CD4-positive, alpha-beta T cell treated with Interleukin-6 for 4 hours (primary cell): ENCODE measurements around the gene LYZL6.
"Not testable (repeated sequence)": the region's sequence is repeated elsewhere in the genome, so short reads cannot be mapped to it uniquely, and the experiment has no call there.

Experiments used
- DNase-seq: peaks from one replicate; pipeline ENCODE4 v3.0.0-alpha.2; 2020; ENCODE audit warnings: mixed read lengths

Gene LYZL6

GRCh38 chr17:35944151-35944550 lies 638 bp upstream of the LYZL6 start:
- DNase-seq = no peak

GRCh38 chr17:35942588-35943186 lies 826 bp downstream of the LYZL6 start:
- DNase-seq = no peak

- not testable (repeated sequence) for DNase-seq
Observed at GRCh38 chr17:35938492-35938891, 5.0 kb downstream of the LYZL6 start.

- no peak for DNase-seq
Observed at GRCh38 chr17:35936063-35936462, 7.5 kb downstream of the LYZL6 start.

- DNase-seq = no peak
Observed at GRCh38 chr17:35934760-35935159, 8.8 kb downstream of the LYZL6 start.

- no peak for DNase-seq
Observed at GRCh38 chr17:35932586-35932985, 10.9 kb downstream of the LYZL6 start.

GRCh38 chr17:35931794-35932425 lies 11.6 kb downstream of the LYZL6 start:
- no peak for DNase-seq

DNA sequence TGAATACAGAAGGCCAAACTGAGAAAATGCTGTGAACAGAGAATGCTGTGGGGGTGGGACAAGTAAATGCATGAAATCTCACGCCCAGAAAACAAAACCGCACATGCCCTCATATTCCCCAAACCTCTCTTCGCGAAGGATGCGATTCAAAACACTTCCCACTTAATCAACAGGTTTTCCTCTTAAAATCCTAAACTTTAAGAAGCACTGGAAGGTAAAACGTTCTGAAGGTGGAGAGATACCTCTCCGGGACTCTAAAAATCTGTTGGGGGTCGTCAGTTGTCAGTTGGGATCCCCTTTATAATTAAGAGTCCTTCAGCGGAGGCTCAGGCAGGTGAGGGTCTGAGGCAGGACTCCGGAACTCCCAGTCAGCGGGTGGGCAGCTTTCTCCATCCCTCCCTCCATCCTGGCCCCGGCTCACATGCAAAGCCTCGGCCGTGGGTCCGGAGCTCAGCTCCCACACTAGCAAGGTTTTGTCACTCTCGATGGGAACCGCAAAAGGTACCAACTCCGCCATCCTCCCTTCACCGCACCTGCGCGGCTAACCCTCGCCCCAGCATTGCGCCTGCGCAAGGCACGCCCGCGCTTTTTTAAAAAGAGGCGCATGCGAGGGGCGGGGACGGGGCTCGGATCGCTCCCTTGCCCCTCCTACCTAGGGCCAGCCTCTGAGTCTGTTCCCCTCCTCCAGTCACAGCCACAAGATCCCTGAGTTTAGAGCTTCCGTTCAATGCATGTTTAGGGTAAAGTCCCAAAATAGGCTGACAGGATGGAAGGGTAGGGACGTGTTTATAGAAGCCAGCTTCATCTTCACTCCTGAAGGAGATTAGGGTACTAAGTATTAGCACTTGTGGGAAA lies 13.1 kb downstream of the LYZL6 start, which contains the start of gene RDM1:
Gene RDM1 (minus strand): TSS at position 563 of the 855 bp plus-strand sequence. CDS start 46 bp downstream, at position 517.
- DNase-seq = peak; percentile 77

DNA sequence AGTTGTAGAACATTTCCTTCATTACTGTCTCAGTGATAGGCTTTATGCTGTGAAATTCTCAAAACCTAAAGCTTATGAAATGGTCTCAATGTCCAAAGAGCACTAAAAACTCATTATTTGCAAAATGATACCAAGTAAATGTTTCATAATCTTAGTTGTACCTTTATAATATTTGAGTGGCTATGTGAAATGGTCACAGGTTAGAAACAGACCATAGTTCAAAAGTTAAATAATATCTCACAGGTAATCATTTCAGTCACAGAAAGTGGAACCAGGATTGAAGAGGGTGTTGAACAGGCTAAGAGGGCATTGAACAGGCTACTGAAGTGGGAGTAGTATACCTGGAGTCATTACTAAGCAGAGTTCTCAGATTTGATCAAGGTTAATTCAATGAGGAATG lies 15.8 kb downstream of the LYZL6 start:
- DNase-seq = no peak

DNA sequence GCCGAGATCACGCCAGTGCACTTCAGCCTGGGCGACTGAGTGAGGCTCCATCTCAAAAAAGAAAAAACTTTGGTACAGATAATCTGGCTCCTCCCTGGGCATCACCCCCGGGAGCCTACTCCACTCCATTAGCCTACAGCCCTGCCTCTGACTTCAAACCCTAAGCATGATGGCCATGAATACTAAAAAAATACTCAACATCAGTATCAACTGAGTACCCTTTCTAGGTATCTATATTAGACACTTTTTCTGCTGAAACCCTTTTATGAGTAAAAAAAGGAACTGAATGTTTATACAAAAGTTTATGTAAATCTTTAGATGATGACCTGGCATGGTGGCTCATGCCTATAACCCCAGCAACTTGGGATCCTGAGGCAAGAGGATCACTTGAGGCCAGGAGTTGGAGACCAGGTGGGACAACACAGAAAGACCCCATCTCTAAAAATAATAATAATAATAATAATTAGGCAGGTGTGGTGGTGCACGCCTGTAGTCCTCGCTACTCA lies 19.9 kb downstream of the LYZL6 start:
- no peak for DNase-seq

- DNase-seq = no peak
Observed at GRCh38 chr17:35920229-35920628, 23.3 kb downstream of the LYZL6 start.

DNA sequence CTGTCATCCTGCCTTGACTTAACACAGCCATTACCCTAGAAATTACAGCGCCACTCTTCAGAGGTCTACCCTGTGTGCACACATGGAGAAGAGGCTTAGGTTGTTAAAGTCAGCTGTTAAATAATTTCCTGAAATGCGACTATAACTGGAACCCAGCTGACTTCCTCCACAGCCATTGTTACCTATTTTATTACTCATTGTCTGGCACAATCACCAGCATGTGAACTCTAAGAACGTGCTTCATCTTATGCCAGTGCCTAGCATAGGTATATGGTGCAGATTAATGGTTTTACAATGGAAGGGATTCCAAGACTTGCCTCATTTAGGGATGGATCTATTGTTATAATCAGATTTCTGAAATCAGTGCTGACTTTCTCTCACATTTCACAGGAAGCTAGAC lies 24.8 kb downstream of the LYZL6 start:
- no peak for DNase-seq

- DNase-seq = no peak
Observed at GRCh38 chr17:35917519-35918213, 25.8 kb downstream of the LYZL6 start.

DNA sequence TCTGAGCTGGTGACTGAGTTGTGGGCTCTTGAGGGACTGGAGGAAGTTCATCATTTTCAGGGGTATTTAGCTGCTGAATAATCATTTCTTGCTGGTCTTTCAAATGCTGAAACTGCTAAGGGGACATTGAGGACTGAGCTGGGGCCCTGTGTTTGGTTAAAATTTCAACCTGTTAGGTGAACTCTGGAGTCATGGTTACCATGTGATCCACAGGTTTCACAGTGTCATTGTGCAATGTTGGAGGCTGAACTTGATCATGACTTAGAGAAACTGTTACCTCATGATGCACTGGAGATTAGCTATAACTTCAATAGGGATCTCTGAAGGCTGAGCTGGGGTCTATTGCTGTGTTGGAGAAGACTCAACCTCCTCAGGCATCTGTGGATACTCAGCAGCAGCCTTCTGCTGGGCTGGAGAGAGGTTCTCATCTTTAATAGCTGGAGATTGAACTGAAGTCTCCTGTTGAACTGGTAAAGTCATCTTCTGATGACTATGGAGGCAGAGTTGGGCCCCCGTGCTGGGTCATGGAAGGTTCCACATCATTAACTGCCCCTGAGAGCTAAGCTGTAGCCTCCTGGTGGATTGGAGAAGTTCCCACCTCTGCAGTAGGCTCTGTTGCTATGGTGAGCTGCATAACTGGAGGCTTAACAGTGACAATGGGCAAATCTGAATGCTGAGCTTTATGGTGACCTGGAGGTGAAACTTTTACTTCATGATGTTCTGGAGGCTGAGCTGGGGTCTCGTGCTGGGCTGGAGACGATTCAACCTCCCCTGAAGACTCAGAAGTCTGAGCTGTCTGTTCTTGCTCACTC lies 28.2 kb downstream of the LYZL6 start:
- DNase-seq = no peak

DNA sequence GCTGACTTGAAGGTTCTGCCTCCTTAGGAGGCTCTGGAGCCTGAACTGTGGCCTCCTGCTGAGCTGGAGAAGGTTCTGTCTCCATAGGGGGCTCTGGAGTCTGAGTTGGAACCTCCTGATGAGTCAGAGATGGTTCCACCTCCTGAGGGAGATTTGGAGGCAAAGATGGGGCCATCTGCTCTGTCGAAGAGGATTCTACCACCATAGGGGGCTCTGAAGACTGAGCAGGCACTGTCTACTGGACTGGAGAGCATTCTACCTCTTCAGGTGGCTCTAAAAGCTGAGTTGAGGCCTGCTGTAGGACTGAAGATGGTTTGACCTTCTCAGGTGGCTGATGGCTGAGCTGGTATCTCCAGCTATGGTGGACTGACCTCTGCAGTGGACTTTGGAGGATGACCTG lies 29.2 kb downstream of the LYZL6 start:
- DNase-seq = no peak

DNA sequence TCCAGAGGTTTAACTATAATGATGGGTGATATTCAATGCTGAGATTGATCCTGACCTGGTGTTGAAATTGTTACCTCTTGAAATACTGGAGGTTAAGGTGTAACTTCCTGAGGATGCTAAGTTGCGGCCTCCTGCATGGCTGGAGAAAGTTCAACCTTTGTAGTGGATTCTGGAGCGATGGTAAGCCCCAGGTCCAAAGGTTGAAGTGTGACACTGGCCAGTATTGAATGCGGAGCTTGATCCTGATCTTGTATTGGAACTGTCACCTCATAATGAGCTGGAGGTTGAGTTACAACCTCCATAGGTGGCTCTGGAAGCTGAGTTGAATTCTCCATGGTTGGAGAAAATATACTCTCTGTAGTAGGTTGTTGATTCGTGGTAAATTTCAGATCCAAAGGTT lies 29.9 kb downstream of the LYZL6 start:
- no peak for DNase-seq

DNA sequence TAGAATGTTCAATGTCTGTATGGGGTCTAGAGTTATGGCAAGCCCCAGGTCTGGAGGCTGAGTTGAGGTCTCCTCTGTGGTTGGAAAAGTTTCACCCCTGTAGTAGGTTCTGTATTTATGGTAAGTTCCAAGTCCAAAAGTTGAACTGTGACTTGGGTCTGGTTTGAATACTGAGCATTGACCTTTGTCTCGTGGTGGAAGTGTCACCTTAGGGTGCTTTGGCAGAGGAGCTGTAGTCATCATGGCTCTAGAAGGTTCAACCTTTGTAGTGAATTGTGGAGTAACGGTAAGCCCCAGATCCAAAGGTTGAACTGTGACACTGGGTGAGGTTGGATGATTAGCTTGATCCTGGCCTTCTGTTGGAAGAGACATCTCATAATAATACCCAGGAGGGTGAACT lies 30.6 kb downstream of the LYZL6 start:
- DNase-seq = no peak

DNA sequence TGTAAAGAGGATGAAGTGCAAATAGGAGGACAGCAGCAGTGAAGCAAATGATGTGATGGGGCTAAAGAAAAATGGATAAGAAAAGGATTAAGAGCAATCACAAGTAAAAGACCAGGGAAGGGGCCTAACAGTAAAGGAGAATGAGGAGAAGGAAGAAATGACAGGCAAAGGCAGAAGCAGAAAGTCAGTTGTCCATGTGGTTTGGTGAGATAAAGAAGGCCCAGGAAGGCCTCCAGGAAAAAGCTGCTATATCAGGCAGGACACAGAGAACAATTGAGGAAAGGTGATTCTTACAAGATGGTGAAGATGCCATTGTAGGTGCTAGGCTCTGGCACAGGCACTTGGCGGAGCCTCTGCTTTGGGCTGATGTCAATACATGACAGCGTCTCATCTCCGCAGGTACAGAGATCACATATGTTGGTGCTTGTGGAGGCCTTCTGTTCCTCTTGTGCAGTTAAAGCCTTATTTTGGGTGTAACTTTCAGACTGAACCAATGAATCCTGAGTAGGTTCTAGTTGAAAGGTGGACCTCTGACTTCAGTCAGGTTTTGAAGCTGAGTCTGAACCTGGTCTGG lies 31.1 kb downstream of the LYZL6 start:
- no peak for DNase-seq

DNA sequence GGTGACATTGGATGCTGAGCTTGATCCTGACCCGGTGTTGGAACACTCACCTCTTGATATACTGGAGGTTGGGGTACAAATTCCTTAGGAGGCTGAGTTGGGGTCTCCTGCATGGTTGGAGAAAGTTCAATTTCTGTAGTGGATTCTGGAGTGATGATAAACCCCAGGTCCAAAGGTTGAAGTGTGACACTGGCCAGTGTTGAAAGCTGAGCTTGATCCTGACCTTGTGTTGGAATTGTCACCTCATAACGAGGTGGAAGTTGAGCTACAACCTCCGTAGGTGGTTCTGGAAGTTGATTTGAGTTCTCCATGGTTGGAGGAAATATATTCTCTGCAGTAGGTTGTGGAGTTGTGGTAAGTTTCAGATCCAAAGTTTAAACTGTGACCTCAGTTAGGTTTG lies 34.1 kb downstream of the LYZL6 start:
- no peak for DNase-seq

DNA sequence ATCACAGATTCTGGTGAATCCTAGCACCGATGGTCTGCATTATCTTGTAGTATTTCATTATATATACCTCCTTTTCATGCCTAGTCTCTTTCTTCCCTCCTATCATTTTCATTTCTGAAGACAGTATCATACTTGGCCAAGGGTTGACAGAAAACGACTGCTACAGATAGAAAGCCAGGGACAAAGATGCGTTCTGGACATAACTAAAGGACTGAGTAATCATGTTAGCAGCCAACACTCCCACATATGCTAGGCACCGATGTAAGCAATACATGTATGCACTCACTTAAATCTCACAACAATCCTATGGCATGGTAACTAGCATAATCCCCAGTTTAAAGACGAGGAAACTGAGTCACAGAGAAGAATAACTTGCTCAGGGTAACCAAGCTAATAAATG lies 35.8 kb downstream of the LYZL6 start:
- no peak for DNase-seq

DNA sequence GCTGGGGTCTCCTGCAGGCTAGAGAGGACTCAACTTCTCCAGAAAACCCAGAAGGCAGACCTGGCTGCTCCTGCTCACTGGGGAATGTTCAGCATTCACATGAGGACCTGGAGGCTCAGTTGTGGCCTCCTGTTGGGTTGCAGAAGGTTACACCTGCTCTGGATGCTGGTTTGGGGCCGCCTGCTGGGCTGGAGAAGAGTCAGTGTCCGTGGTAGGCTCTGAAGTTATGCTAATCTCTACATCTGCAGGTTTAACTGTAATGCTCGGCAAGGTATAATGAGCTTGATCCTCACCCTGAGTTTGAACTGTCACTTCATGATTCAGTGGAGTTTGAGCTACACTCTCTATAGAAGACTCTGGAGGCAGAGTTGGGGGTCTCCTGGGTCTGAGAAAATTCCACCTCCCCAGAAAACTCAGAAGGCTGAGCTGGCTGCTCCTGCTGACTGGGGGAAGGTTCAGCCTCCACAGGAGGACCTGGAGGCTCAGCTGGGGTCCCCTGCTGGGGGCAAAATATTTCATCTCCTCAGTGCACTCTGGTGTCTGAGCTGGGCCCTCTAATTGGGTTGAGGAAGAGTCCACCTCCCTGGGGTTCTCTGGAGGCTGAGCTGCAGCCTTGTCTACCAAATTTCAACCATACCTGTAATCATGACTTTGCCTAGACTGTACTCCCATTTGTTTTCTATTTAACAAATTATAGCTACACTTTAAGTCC lies 36.4 kb downstream of the LYZL6 start:
- DNase-seq = no peak
